Mucosa of rectum (tissue), 2 donors: ENCODE measurements around the gene SPG7.

Experiments
- H3K27ac ChIP-seq, 2 donors: one replicate each; pipeline ENCODE4 v1.7.0; 2013; ENCODE audit warnings: inconsistent platforms in 2 of 2, low read depth in 2 of 2, low read length in 2 of 2
- H3K27me3 ChIP-seq, 2 donors: one replicate each; pipeline ENCODE4 v1.7.0; 2013; ENCODE audit warnings: low read length in 2 of 2; ENCODE audit not compliant: control insufficient read depth in 2 of 2, insufficient read depth in 2 of 2
- H3K36me3 ChIP-seq, 2 donors: one replicate each; pipeline ENCODE4 v1.7.0; 2013; ENCODE audit warnings: low read length in 2 of 2; ENCODE audit not compliant: control insufficient read depth in 2 of 2, insufficient read depth in 2 of 2
- H3K4me1 ChIP-seq, 2 donors: one replicate each; pipeline ENCODE4 v1.7.0; 2013; ENCODE audit warnings: low read length in 2 of 2, mild to moderate bottlenecking in 1 of 2; ENCODE audit not compliant: control insufficient read depth in 2 of 2, insufficient read depth in 2 of 2
- H3K4me3 ChIP-seq, 2 donors: one replicate each; pipeline ENCODE4 v1.7.0; 2013; ENCODE audit warnings: low read length in 2 of 2
- H3K9ac ChIP-seq, 2 donors: one replicate each; pipeline ENCODE4 v1.7.0; 2013; ENCODE audit warnings: low read length in 2 of 2, low read depth in 1 of 2, mild to moderate bottlenecking in 1 of 2
- H3K9me3 ChIP-seq, 2 donors: one replicate each; pipeline ENCODE4 v1.7.0; 2013; ENCODE audit warnings: low read length in 2 of 2; ENCODE audit not compliant: control insufficient read depth in 2 of 2
- donor health status: healthy.
- donor health status: Normal muscosa, but diverticular disease.

SPG7 gene

DNA sequence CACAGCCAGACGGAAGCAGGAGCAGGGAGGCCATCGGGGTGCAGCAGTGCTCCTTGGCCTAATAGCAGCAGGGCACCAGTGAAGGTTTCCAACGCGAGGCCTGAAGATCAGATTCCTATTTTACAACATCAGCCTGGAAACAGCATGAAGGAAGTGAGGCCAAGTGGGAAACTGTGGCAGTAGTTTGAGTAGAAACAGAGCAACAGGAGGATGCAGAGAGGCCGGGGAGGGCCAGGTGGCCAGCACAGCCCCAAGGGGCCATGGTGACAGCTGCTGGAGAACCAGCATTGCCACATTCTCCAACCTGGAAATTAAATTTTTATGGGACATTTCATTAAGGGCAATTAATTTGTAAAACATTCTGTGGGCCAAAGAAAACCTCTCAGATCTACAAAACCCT is 14.4 kb upstream of the SPG7 start:
- Histone ChIP-seq H3K9ac (no peak overlapping the region), H3K27ac (no peak overlapping the region), H3K27me3 (no peaks in the 10 kb centered on the region), H3K4me3 (no peak overlapping the region), H3K4me1 (peaks cover 22% of the 10 kb centered on the region in 2 donors), H3K9me3 (no peaks in the 10 kb centered on the region), H3K36me3 (peaks cover 4 to 7% of the 10 kb centered on the region in 2 donors)

DNA sequence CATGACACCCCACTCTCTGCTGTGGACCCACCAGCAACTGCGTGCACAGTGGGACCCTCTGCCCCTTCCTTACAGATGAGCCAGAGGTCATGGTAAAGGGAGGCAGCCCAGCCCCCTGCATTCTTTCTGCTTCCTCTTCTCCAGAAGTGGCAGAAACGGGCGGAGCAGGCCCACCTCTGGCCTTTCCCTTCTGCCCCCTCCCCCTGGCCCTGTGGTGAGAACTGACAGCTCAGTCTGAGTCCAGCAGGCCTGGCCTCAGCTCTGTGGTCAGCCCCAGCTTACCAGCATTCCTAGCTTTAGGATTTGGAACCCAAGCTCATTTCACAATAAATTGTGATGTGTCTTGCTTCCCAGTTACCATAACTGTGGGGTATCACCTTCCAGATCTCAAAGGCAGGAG is 13.1 kb upstream of the SPG7 start:
- Histone ChIP-seq H3K27me3 (no peaks in the 10 kb centered on the region), H3K9ac (no peak overlapping the region), H3K9me3 (no peaks in the 10 kb centered on the region), H3K27ac (no peak overlapping the region), H3K36me3 (peaks cover 5 to 7% of the 10 kb centered on the region in 2 donors), H3K4me3 (no peak overlapping the region), H3K4me1 (peaks cover 21 to 22% of the 10 kb centered on the region in 2 donors)

DNA sequence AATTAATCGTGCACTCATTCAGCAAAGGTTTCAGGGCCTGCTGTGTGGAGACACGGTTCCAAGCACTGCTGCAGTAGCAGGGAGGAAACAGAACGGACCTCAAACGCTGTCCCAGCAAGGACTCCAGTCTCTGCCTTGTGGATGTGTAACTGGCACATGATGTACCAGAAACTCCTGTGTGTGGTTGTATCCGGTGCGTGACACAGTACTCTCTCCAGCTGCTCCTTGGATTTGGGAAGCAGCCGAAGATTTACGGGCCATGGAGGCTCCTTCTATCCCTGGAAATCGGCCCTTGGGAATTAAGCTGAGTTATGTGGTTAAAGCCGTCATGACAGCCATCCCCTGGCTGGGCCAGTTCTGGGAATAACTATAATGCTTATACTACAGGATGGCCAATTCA is 9.4 kb upstream of the SPG7 start:
- Histone ChIP-seq H3K27me3 (no peaks in the 10 kb centered on the region), H3K36me3 (peaks cover under 1 to 5% of the 10 kb centered on the region in 2 donors), H3K27ac (peak overlapping the region; percentile 1 to 42), H3K9ac (peak overlapping the region in 1 of 2 donors; percentile 39), H3K4me1 (peaks cover 13 to 18% of the 10 kb centered on the region in 2 donors), H3K9me3 (no peaks in the 10 kb centered on the region), H3K4me3 (no peak overlapping the region)

GRCh38 chr16:89499767-89500166 is 8.4 kb upstream of the SPG7 start:
- no peak overlapping the region for H3K9ac ChIP-seq
- no peak overlapping the region for H3K4me3 ChIP-seq
- H3K9me3 ChIP-seq: no peaks in the 10 kb centered on the region
- peaks cover 13 to 21% of the 10 kb centered on the region in 2 donors for H3K4me1 ChIP-seq
- H3K36me3 ChIP-seq: peaks cover 0 to 4% of the 10 kb centered on the region in 2 donors
- no peaks in the 10 kb centered on the region for H3K27me3 ChIP-seq
- H3K27ac ChIP-seq: no peak overlapping the region

- peak overlapping the region; percentile 71 to 76 for H3K27ac ChIP-seq
- H3K36me3 ChIP-seq: peaks cover 0 to 2% of the 10 kb centered on the region in 2 donors
- H3K27me3 ChIP-seq: no peaks in the 10 kb centered on the region
- no peak overlapping the region for H3K4me3 ChIP-seq
- H3K9ac ChIP-seq: peak overlapping the region in 1 of 2 donors; percentile 36
- no peaks in the 10 kb centered on the region for H3K9me3 ChIP-seq
- H3K4me1 ChIP-seq: peaks cover 33 to 40% of the 10 kb centered on the region in 2 donors
Measured at GRCh38 chr16:89502081-89502843, 5.9 kb upstream of the SPG7 start.

DNA sequence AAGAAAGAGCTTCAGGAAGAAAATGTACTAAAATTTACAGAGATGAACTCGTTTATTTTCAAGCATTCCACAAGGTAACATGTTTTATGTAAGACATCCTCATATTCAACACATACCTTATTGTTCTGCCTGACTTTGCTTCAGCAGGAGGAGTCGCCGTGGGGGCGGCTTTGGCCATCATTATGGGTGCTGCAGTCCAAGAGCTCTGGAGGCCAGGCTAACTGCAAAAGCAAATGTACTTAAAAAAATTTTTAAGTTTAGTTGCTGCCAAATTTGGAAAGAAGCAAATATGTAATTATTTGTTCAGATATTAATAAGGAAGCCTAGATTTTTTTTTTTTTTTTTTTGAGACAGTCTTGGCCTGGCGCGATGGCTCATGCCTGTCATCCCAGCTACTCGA is 4.1 kb upstream of the SPG7 start:
- Histone ChIP-seq H3K27me3 (no peaks in the 10 kb centered on the region), H3K4me1 (peaks cover 33 to 39% of the 10 kb centered on the region in 2 donors), H3K36me3 (no peaks in the 10 kb centered on the region), H3K9ac (no peak overlapping the region), H3K27ac (peak overlapping the region in 1 of 2 donors; percentile 16), H3K9me3 (no peaks in the 10 kb centered on the region), H3K4me3 (no peak overlapping the region)

GRCh38 chr16:89505204-89506112 is 2.7 kb upstream of the SPG7 start:
- Histone ChIP-seq H3K4me1 (peaks cover 39 to 46% of the 10 kb centered on the region in 2 donors), H3K27me3 (no peaks in the 10 kb centered on the region), H3K36me3 (peaks cover under 1% of the 10 kb centered on the region in 2 donors), H3K4me3 (peak overlapping the region; percentile 44 to 63), H3K9me3 (no peaks in the 10 kb centered on the region), H3K27ac (peak overlapping the region; percentile 93 to 95), H3K9ac (peak overlapping the region; percentile 55 to 81)

DNA sequence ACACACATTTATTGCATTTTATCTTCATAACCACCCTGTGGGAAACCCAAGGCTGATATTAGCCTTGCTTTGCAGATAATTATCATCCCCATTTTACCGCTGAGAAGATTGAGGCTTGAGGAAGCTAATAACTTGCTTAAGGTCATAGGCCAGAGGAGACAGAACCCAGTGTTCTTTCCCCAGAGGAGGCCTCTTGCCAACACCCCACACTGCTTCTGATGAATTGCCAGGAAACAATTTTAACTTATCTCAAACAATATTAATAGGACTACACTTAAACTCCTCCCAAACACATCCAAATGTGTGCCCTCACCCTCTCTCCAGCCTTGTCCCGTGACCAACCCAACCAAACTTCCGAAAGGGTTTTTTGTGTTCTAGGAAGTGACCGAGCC is 2.1 kb upstream of the SPG7 start:
- H3K9ac ChIP-seq: peak overlapping the region; percentile 55 to 81
- H3K4me3 ChIP-seq: peak overlapping the region; percentile 44 to 63

DNA sequence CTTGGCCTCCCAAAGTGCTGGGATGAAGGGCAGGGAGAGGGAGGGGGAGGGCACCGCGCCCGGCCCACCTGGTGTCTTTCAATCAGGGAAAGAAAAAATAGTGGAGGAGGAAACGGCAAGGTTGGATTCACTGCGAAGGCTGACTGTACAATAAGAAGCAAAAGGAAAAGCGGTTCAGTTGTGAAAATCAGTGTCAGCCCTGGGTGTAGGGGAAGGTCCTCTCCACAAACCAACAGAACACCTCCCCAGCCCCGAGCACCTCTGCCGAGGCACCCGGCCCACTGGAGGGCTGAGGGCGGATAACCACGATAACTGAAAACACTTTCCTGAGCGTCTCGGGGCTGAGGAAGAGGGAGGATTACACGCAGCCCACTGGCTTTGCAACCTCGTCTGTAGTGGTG is 1.4 kb upstream of the SPG7 start:
- no peaks in the 10 kb centered on the region for H3K27me3 ChIP-seq
- peaks cover 11 to 12% of the 10 kb centered on the region in 2 donors for H3K36me3 ChIP-seq
- H3K9me3 ChIP-seq: no peaks in the 10 kb centered on the region
- H3K9ac ChIP-seq: peak overlapping the region; percentile 91 to 92
- peak overlapping the region; percentile 87 to 93 for H3K4me3 ChIP-seq
- peak overlapping the region; percentile 93 to 94 for H3K27ac ChIP-seq
- H3K4me1 ChIP-seq: peaks cover 39 to 46% of the 10 kb centered on the region in 2 donors

More for the DNA sequence above, 2.1 kb upstream of the SPG7 start:
- H3K9me3 ChIP-seq: no peaks in the 10 kb centered on the region
- H3K4me1 ChIP-seq: peaks cover 39 to 46% of the 10 kb centered on the region in 2 donors
- peaks cover 5 to 6% of the 10 kb centered on the region in 2 donors for H3K36me3 ChIP-seq
- H3K27me3 ChIP-seq: no peaks in the 10 kb centered on the region
- peak overlapping the region; percentile 93 to 95 for H3K27ac ChIP-seq
